Peyer's patch (tissue), 4 donors: ENCODE data around the gene UBR3.

ENCODE experiments used
- CTCF ChIP-seq, 6 experiments: fragments of 450-650 bp in 4 of 6; fragments of 200-600 bp in 2 of 6; sonication (generic) in 1 of 6; IDR thresholded peaks; one replicate each; pipeline ENCODE4 v1.5.1; 2017 to 2019; ENCODE audit warnings: antibody characterized with exemption in 6 of 6, mild to moderate bottlenecking in 3 of 6, moderate library complexity in 1 of 6
- POLR2A ChIP-seq, 2 donors: fragments of 450-650 bp; IDR thresholded peaks; one replicate each; pipeline ENCODE4 v1.5.1; 2017; ENCODE audit warnings: antibody characterized with exemption in 2 of 2, mild to moderate bottlenecking in 2 of 2, moderate library complexity in 2 of 2

- TF ChIP-seq POLR2A (IDR thresholded peaks at IDR 0.05) (no peak), CTCF (IDR thresholded peaks at IDR 0.05) (no peak)
Measured at GRCh38 chr2:169818241-169818640, 9.0 kb upstream of the UBR3 start.
